NCI-H1092 treated with DMSO at 0.1 percent for 48 hours (cell line): ENCODE data around the gene FOXP4.

Source experiments
- DNase-seq: peaks from one replicate; lab custom pipeline; 2025; lab: John Stamatoyannopoulos, UW

FOXP4 gene

DNA sequence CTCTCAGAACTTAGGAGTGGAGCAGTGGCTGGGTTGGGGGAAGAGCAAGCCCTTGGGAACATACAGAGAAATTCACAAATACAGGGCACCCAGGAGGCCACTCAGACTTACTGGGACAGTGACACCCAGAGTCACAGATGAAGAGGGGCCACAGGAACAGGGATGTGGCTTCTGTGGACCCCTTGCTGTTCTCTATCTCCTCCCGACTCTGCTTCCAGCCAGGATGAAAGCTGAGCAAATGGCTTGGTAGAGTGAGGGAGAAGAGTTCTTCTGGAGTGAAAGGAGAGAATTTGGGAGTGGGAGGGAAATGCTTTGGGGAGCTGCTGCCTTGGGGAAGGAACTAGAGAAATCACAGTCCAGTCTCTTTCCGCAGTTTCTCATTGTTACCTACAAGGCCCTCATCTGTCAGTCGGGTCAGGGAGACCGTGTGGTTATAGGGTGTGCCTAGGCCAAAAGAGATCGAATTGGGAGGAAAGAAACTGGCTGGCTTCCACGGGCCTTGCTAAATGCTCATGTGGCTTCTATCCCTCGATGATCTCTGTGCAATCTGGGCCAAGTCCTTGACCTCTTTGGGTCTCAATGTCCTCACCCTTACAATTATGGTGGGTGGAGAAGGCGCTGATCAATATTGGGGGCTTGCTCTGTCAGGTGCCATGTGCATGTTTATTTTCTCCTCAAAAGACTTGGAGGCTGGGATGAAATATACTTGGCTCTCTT is 17.0 kb downstream of the FOXP4 start:
- no peak for DNase-seq

DNA sequence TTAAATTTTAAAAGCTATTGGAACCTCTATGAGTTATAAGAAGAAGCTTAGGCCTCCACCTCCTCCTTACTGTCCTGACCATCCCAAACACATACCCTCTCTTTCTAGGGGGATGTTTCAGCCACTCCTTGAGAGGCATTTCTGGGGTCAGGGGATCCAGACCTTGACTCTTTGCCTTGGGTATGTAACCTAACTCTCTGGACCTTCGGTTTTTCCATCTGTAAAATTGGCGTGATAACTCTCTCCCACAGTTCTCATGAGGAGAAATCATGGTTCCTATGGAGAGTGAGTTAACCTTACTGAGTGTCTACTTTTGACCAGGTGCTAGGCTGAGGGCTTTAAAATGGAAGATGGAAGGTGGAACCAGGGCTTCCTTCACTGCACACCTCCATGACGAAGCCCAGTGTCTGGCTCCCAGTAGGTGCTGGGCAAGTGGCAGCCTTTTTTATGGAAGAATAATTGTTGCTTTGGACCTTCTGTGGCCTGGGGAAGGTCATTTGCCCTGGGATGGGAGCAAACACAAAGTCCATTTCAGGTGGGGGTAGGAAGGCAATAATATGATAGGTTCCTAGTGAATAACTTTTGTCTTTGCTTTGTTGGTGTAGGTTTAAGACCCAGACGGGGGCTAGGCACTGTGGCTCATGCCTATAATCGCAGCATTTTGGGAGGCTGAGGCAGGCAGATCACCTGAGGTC is 18.4 kb downstream of the FOXP4 start:
- no peak for DNase-seq

DNA sequence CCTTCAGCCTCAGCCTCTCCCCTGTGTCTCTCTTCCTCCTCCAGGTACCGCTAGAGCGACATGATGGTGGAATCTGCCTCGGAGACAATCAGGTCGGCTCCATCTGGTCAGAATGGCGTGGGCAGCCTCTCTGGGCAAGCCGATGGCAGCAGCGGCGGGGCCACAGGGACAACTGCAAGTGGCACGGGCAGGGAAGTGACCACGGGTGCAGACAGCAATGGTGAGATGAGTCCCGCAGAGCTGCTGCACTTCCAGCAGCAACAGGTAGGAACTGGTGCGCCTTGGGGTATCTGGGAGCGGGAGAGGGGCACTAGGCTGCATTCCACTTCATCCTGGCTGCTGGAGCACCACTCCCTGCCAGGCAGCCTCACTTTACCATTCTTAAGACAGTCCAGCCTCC is 19.5 kb downstream of the FOXP4 start:
- no peak for DNase-seq

DNA sequence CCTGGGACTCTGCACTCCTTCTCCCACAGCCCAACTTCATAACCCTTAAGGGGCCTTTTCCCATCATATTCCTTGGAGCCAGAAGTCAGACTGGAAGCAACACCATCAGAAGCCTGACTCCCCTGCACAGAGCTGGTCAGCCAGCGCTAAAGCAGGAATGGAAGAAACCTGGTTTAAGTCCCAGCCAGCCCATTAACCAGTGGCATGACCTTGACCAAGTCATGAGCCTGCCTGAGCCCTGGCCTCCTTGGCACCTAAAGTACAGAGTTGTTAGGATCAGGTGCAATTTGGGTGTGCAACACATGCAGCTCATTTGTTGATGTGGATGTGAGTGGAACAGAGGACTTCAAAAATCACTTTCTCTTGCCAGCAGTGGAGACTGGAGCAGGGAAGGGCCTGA is 20.8 kb downstream of the FOXP4 start:
- no peak for DNase-seq

DNA sequence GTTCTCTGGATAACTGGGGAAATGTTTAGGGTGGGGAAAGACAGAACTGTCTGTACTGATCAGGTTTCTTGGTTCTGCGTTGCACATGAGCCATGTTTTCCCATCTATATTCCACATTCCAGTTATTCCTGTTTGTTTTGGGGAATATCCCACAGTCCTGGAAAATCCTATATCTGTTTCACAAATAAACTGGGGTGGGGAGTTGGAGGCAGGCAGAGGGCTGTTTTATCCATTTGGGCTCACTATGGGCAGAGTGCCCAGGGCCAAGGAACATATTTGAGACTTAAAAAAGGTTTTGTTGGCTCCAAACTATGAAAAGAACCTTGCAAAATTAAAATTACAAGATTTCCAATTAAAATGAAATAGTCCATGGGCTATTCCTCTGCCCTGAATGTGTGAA is 21.5 kb downstream of the FOXP4 start:
- no peak for DNase-seq

DNA sequence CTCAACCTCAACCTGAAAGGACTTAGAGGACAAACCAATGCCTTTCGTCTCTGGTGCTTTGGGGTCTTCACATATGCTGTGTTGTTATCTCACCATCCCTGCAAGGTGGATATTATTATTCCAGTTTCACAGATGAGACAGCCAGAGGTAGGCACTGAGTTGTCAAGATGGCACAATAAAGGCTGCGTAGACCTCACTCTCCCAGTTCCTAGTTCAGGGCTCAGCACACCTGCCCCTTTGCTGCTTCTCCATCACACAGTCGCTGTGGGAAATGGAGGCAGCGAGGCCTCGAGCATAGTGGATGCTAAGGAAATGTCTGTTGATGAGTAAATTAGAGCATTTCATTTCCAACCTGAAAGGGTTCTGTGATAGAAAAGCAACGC is 22.0 kb downstream of the FOXP4 start:
- DNase-seq: no peak

DNA sequence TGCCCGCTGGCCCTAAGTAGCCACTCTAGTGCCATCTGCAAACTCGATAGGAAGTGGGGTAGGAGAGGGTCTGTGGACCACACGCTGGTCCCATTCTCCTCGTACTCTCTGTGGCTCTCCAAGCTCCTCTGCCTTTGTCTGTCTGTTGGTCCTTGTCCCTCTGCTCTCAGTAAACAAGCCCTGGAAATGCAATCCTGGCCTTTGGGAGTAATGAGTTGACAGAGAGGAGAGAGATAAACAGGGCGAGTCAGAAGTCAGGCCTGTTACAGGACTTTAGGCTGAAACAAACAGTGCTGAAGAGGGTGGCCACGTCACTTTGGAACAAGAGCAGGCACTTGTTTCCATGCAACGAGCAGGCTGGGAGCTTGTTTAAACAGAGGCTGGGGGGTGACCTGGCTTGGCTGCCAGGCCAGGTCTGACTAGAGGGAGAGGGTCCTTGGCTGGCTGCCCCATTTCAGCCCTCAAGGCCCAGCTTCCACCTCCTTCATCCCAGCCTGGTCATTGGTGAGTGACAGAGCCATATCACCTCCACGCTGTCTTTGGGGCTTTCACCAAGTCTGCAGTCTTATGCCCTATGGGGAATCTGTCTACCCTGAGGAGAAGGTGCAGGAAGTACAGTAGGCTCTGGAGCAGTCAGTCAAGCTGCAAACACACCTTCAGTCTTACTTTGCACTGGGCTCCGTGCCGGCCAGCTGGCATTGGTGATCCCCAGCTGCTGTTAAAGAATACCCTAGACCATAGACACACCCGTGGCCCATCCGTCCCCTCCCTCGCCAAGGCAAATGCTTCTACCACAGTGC is 22.6 kb downstream of the FOXP4 start:
- DNase-seq: peak; percentile 90

DNA sequence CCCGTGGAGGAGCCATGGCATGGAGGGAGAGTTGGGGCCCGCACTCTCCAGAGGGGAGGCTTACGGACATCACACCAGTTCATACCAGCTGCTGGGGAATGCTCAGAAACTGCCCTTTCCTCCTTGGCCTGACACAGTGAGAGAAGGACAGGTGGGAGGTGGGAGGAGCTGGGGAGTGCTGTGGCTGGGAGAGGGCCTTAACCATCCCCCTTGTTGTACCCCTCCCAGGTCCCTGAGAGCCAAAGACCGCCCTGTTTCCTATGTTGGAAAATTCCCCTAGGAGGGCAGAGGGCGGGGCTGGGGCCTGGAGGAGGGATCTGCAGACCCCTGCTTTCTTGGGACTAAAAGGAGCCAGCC is 24.1 kb downstream of the FOXP4 start:
- no peak for DNase-seq

DNA sequence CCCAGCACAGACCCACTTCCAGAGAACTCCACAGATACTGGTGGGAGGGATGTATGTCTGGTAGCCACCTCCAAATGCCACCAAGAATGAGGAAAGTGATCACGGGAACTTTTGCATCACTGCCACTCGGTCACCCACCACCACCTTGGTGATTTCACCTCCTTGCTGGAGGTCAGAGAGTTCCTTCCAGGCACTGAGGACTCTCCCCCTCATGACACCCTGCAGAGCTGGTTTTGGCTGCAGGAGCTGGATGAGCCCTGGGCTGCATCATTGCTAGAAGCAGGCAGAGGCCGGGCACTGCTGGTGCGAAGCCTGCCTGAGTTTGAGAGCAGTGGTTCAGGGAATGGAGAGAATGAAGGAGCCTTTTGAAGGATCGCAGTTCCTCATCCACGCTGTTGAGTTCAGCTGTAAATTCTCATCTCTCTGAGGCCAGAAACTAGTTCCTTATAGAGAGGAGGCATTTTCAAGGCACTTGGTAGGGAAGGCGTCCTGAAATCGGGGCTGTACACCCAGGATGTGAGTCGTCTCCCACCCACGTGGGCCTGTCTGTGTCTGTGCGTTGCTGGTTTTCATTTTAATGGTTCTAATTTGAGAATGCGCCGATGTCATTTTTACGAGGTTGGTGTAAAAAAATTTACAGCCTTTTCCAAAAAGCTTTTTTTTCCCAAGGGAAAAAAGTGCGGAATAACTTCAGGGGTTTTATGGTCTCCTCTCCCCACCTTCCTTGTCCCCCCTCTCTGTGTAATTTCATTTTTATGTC is 25.0 kb downstream of the FOXP4 start:
- no peak for DNase-seq

DNA sequence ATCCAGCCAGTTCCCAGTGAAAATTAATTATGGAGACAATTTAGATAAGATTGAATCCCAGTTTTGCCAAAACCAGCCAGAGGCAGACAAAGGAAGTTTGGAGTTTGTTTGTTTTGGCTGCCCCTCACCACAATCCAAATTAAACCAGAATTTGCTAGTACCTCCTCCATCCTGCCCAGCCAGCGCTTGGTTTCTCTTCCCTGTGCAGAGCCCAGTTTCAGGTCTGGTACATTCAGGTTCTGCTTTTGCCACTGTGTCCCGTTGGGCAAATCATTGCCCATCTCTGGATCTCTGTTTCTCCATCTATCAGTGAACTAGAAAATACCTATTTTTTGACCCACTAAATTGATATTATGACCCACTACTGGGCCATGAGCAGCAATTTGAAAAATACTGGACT is 26.4 kb downstream of the FOXP4 start:
- DNase-seq: peak; percentile 19

DNA sequence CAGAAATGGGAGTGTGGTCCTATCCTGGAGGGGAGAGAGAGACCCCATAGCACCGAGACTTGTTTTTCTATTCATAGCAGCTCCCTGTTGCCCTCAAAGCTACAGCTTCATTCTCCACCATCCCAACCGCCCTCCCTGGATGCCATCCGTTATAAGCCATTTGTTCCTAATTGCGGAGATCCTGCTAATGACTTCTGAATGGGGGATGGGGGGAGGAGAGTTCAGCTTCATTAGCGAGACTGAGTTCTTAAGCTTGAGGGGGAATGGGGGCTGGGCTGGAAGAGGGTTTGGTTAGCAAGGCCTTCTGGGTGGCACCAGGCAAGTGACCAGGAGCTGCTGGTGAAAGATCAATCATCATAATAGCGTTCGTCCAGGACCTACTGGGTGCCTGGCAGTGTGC is 27.1 kb downstream of the FOXP4 start:
- no peak for DNase-seq

DNA sequence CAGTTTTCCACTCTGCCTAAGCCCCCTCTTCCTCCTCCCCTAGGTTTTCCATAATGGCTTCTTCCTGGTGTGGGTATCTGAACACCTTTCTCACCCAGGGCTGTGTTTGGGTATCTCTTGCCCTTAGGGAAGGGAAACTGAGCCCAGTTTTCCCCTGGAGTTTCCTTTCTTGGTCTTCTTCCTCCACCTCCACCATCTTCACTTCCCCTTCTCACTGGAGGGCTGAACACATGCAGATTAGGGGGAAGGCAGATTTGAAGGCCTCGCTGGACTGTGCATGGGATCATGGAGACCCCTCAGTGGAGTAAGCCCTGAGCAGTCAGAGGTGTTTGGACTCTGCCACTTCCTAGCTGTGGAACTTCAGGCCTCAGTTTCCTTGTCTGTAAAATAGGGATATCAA is 27.8 kb downstream of the FOXP4 start:
- DNase-seq: no peak

DNA sequence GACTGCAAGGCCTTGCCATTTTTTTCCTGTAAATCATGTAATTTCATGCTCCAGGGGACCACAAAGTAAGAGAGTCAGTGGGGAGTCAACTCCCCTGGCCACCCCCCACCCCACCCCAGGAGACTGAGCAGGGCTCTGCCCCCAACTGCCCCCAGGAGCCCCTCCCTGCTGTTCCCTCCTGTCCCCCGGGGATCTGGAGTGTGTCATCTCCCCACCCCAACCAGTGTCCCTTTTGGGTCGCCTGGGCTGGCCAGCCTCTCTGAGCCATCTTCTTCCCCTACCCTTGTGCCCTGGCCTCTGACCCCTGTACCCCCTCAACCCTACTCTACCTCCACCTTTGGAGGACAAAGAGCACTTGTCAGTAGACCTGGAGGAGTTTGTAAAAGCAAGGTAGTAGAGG is 29.4 kb downstream of the FOXP4 start:
- DNase-seq: no peak

DNA sequence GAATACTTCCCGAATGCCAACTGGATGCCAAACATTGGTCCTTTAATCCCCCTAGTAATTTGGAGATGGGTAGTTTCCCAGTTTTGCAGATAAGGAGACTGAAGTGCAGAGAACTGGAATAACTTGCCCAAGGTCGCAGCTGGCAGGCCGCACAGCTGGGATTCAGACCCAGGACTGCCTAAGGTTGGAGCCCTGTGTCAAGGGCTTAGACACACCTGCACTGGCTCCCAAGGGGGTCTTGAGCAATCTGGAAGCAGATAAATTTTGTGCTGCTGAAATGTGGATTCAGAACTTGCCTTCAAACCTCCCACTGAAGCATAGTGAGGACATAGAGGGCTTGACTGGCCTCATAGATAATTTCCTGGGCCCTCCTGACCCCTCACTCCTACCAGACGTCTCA is 30.5 kb downstream of the FOXP4 start:
- DNase-seq: no peak

DNA sequence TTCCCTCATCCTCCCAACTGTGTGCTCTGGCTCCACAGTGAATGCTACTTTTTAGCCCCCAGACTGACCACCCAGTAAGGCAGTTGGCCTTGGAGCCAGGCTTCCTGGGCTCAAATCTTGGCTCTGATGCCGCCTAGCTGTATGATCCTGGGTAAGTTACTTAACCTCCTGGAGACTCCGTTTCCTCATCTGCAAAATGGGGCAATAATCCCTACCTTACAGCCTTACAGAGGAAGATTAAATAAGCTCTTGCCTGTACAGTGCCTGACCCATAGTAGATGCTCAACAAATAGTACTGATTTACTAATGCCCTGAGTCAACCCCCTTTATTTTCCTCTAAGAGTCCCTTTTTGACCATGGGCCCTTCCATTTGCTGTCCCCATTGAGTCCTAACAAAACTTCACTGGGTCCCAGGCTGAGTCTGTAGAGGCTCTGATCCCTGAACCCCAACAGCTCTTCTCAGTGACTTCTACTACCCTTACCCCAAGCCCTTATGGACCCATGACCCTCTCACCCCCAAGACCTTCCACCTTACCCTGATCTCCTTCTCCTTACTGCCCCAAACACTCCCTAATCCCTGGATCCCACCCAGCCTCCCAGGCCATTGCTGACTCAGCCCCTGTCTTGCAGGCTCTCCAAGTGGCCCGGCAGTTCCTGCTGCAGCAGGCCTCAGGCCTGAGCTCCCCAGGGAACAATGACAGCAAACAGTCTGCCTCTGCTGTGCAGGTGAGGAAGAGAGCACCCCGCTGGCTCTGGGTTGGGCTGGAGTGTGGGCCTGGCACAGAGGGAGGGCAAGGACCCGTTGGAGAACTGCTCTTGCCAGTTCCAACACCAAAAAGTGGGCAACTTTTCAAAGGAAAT is 31.4 kb downstream of the FOXP4 start:
- peak; percentile 84 for DNase-seq

DNA sequence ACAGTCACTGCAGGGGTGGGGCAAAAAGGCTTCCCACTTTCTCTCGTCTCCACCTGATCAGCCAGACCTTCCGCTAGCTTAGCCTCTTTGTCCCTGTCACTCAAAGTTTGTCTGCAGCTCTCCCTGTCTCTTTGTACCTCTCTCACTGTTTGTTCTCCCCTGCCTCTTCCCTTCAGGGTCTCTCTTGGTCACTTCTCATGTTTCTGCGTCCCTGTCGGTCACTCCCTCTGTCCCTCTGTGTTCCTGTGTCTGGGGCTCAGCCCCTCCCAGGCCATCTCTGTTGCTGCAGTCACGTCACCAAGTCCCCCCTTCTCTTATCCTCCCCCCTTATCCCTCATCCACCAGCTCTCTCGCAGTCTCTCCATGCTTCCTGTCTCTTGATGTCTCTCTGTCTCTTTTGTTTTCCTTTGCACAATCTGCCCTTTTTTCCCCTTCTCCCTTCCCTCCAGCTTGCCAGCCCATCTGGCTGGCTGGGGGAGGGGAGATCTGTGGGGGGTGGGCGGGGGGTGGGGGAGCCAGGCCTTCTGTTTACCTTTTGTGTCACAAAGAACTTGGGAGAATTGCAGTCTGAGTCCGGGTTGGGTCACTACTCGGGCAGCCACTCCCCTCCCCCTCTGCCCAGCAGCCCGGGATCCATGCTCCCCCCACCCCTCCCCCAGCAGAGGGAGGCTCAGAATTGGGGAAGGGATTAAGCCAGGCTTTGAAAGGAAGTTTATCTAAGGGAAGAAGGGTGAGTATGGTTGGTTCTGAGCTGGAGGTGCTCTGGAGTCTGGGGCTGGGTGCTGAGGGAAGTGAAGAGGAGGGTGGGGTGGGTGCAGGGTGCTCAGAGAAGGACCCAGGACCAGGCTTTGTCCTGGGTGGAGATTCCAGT is 32.3 kb downstream of the FOXP4 start:
- peak; percentile 84 for DNase-seq

DNA sequence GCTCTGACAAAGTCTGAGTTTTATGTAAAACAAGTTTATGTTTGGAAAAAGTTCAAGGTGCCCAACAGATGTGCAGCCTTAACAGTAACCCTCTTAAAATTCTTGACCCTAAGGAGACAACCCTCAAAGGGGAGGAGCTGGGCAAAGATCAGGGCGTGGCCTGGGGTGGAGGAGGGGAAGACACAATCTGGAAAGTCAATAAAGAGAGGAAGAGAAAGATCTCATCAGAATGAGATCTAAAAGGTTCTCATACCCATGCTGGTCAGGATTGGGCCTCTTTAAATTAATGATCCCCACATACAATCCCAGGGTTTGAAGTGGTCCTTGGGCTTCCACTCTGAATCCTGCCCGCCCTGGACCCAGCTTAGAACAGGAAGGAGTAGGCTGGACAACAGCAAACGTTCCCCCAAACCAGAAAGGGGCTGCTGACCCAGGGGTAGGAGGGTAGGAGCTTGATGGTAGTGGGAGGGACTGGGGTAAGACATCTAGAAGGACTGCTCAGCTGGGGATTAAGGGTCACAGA is 33.0 kb downstream of the FOXP4 start:
- no peak for DNase-seq

DNA sequence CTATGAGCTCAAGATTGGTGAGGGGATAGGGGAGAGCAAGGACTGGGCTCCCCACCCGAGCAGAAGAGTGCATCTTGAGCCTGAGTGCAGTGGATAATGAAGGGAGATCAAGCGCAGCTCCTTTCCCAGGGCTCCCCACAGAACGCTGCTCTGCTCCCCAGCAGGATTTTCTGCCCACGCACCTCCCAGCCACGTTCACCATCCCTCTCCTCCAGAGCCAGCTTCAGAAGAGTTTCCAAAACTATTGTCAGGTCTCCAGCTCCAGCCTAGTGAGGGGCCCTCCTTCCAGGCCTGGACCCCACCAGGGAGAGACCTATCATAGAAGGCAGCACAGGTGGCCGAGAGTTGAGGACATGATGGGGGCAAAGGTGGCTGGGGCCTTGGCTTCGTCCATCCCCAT is 34.5 kb downstream of the FOXP4 start:
- no peak for DNase-seq

DNA sequence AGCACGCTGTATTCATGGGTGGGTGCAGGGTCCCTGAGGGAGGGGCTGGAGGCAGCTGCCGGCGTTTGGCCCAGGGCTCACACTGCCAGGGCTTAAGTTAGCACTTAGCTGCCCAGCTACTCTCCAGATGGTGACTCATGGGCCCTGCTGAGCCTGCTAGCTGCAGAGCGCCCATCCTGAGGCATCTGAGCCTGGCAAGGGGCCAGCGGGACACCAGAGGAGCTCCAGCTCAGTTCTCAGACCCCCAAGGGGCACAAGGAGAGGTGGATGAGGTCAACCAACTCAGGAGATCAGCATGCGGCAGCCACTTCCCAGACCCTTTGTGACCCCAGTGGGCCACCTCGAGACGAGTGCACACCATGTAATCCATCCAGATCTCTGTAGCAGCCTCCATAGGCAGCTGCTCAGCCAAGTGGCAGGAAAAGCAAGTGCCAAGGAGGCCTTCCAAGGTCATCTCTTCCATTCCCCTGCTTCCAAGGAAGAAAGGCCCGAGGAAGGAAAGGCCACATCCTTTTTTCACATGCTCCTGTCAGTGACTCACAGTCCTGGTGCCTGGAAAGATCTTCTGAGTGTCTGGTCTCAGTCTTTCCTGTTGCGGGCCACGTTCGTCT is 35.3 kb downstream of the FOXP4 start:
- DNase-seq: no peak

DNA sequence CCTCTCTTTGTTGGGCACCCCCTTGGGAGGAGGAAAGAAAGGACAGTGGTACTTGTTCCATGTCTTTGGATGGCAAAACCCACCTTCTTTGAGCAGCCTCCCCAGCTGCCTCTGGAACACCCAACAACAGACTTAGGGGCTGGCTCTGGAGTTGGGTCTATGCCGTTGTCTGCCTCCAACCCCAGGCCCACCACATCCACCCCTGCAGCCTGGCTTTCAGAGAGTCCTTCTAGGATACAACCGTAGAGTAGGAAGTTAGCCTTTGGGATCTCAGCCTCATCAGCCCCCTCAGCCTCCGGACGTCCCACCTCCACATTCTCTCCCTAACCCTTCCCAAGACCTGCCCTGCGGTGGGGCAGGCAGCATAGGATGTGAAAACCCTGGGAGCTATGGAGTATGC is 36.4 kb downstream of the FOXP4 start:
- no peak for DNase-seq
